Effector memory CD8-positive, alpha-beta T cell (primary cell): ENCODE results near the gene VAMP5.
"Not testable (repeated sequence)": the region's sequence is repeated elsewhere in the genome, so short reads cannot be mapped to it uniquely, and the experiment has no call there.

Experiments used
- ATAC-seq: fragments of 150-1000 bp; cut with Tn5 transposase; replicated peaks from 2 replicates; pipeline ENCODE4 v1.10.0; 2021; ENCODE audit warnings: mild to moderate bottlenecking, moderate library complexity
- DNase-seq, 3 experiments: peaks; one replicate each; pipeline ENCODE4 v3.0.0; 2021
- H3K27ac Mint-ChIP-seq, 2 donors: one replicate each; pipeline ENCODE4 v1.8.0; 2022; ENCODE audit warnings: mild to moderate bottlenecking in 2 of 2, mixed read lengths in 2 of 2, moderate library complexity in 2 of 2
- H3K27me3 Mint-ChIP-seq, 2 donors: one replicate each; pipeline ENCODE4 v1.8.0; 2022; ENCODE audit warnings: mixed read lengths in 2 of 2
- H3K36me3 Mint-ChIP-seq: one replicate; pipeline ENCODE4 v1.8.0; 2022; ENCODE audit warnings: mild to moderate bottlenecking, moderate library complexity, mixed read lengths; ENCODE audit not compliant: insufficient read depth
- H3K4me1 Mint-ChIP-seq, 2 donors: one replicate each; pipeline ENCODE4 v1.8.0; 2022; ENCODE audit warnings: low read depth in 2 of 2, mixed read lengths in 2 of 2
- H3K4me3 Mint-ChIP-seq, 2 donors: one replicate each; pipeline ENCODE4 v1.8.0; 2022; ENCODE audit warnings: mild to moderate bottlenecking in 2 of 2, mixed read lengths in 2 of 2, moderate library complexity in 2 of 2
- H3K9me3 Mint-ChIP-seq, 2 donors: one replicate each; pipeline ENCODE4 v1.8.0; 2022; ENCODE audit warnings: mixed read lengths in 2 of 2
- total RNA-seq, 9 experiments: gene quantifications; one replicate each; lab custom pipeline; 2026; lab: John Stamatoyannopoulos, UW

VAMP5 gene, protein sequence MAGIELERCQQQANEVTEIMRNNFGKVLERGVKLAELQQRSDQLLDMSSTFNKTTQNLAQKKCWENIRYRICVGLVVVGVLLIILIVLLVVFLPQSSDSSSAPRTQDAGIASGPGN
- total RNA-seq = 1.5 to 11.3 (median 4.4) reads per million in 9 experiments

- ATAC-seq = peak; percentile 69
- Mint-ChIP-seq H3K4me1 (peaks cover 39 to 43% of the 10 kb centered on the region in 2 donors), H3K27ac (peak within 1 kb of the TSS; percentile 89 to 90), H3K9me3 (no peaks in the 10 kb centered on the region), H3K36me3 (peaks cover 8% of the 10 kb centered on the region), H3K4me3 (peak within 1 kb of the TSS; percentile 78 to 85), H3K27me3 (no peaks in the 10 kb centered on the region)
- peak in 1 of 3 experiments; percentile 15 for DNase-seq
These were observed at the start of gene VAMP5 for GRCh38 chr2:85584354-85584856. VAMP5 (plus strand) TSS chr2:85584431; CDS start chr2:85584491, 60 bp downstream.

DNA sequence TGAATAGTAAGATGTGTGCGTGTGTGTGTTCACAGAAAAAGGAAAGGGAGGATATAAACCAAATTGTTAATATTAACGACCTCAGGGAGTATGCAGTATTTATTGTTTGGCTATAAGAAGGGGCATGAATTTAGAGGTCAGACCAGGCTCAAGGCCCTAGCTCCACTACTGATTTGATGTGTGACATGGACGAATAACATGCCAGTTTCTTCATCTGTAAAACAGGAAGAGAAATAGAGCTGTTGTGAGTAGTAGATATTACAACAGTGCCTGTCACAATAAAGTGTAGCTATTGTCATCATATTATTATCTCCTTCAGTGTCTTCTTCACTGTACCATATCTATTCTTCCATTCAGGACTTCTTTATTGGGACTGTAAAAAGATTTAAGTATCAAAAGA, 49.4 kb upstream of the VAMP5 start:
- no peak overlapping the region for H3K4me3 Mint-ChIP-seq
- ATAC-seq = no peak

DNA sequence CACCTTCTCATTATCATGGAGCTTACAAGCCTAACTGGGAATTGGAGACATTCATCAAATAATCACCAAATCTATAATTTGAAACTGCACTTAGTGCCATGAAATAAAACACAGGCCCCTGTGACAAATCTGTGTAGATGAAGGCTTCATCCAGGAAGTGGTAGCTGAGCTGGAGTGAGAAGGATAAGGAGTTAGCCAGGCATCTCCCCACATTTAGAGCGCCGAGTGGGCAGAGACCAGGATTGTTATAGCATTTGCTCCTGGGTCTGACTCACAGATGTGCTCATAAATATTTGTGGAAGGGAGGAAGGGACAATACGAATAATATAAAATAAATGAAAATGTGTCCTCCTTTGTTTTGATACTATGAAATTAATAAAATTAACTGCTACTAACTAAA, 47.8 kb upstream of the VAMP5 start:
- H3K27me3 Mint-ChIP-seq = no peaks in the 10 kb centered on the region
- DNase-seq = no peak
- H3K9me3 Mint-ChIP-seq = no peaks in the 10 kb centered on the region
- peaks cover 15 to 25% of the 10 kb centered on the region in 2 donors for H3K4me1 Mint-ChIP-seq
- H3K36me3 Mint-ChIP-seq = peaks cover 37% of the 10 kb centered on the region
- no peak for ATAC-seq
- H3K4me3 Mint-ChIP-seq = no peak overlapping the region
- H3K27ac Mint-ChIP-seq = no peak overlapping the region

More for the DNA sequence above, 49.4 kb upstream of the VAMP5 start:
- Mint-ChIP-seq H3K27me3 (no peaks in the 10 kb centered on the region), H3K9me3 (no peaks in the 10 kb centered on the region), H3K36me3 (peaks cover 21% of the 10 kb centered on the region), H3K4me1 (peaks cover 7 to 14% of the 10 kb centered on the region in 2 donors), H3K27ac (no peak overlapping the region)
- no peak for DNase-seq

- H3K4me1 Mint-ChIP-seq = peaks cover 20 to 37% of the 10 kb centered on the region in 2 donors
- H3K4me3 Mint-ChIP-seq = peak overlapping the region; percentile 92 to 93
- peaks cover 50% of the 10 kb centered on the region for H3K36me3 Mint-ChIP-seq
- H3K9me3 Mint-ChIP-seq = no peaks in the 10 kb centered on the region
- H3K27ac Mint-ChIP-seq = peak overlapping the region; percentile 86 to 93
- peak; percentile 0 for ATAC-seq
- peak in 1 of 3 experiments; percentile 9 for DNase-seq
- H3K27me3 Mint-ChIP-seq = no peaks in the 10 kb centered on the region
These were observed 46.4 kb upstream of the VAMP5 start for GRCh38 chr2:85537600-85538506.

DNA sequence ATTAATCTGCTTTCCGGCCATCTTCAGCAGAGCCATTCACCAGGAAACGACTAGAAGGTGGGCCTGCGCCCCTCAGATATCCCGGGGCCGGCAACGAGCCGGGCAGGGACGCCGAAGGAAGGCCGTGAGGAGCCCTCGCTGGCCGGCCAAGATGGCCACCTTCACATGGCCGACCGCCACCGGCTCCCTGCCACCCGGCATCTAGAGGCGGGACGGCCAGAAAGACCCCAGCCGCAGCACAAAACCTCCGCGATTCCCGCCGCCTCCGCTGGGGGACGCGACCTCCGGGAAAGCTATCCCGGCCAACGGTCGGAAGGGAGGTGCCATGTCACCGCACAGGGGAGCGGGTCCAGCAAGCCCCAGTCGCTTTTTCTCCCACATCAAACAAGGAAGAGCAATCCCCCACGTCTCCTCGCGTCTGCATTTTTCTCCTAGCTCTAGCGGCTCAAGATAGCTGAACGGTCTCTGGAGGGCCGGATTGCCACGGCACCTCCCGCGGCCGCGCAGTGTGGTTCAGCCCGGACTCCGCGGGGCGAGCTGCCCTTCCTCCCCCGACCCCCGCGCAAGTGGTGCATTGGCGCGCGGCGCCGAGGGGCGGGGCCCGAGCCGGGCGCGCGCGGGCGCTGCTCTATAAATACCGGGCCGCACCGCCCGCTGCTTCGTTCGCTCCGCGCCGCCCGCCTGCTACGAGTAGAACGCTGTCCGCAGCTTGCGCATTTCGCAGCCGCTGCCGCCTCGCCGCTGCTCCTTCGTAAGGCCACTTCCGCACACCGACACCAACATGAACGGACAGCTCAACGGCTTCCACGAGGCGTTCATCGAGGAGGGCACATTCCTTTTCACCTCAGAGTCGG, 45.5 kb upstream of the VAMP5 start, which contains the start of gene MAT2A:
Gene MAT2A (plus strand): TSS at position 662 of the 854 bp plus-strand sequence. CDS start 120 bp downstream, at position 782.
- peak; percentile 79 to 84 (median 83) for DNase-seq
- Mint-ChIP-seq H3K27ac (peak within 1 kb of the TSS; percentile 86 to 93), H3K4me3 (peak within 1 kb of the TSS; percentile 92 to 93), H3K4me1 (peaks cover 21 to 42% of the 10 kb centered on the region in 2 donors), H3K27me3 (no peaks in the 10 kb centered on the region), H3K36me3 (peaks cover 59% of the 10 kb centered on the region), H3K9me3 (no peaks in the 10 kb centered on the region)
- ATAC-seq = peak; percentile 75

GRCh38 chr2:85539361-85540132, 44.7 kb upstream of the VAMP5 start:
- ATAC-seq (peak; percentile 64), DNase-seq (peak; percentile 52 to 62 (median 55))
- Mint-ChIP-seq H3K27ac (peak overlapping the region; percentile 86 to 93), H3K27me3 (no peaks in the 10 kb centered on the region), H3K9me3 (no peaks in the 10 kb centered on the region), H3K36me3 (peaks cover 67% of the 10 kb centered on the region), H3K4me3 (peak overlapping the region; percentile 92 to 93), H3K4me1 (peaks cover 21 to 47% of the 10 kb centered on the region in 2 donors)

DNA sequence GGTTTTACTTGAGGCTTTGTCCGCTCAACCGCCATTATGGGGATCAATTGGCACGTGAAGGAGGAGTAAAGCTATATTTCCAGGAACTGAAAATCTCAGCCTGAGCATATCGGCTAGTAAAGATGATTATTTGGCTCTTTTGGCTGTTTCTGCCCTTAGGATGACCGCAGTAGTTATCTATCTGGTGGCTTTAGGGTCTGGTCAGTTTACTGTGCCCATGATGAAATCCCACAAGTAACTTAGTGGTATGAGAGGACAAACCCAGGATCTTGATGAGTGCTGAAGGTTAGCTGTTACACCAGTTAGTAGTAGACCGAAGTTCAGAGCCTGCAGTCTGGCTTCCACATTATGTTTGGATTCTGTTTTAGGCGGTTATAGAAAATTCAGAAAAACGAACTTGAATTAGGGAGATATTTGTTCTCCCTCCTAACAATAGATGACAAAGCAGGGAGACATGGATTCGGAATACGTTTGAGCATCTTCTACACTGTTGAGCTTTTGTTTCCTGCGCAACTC, 44.0 kb upstream of the VAMP5 start:
- Mint-ChIP-seq H3K9me3 (no peaks in the 10 kb centered on the region), H3K36me3 (peaks cover 74% of the 10 kb centered on the region)

DNA sequence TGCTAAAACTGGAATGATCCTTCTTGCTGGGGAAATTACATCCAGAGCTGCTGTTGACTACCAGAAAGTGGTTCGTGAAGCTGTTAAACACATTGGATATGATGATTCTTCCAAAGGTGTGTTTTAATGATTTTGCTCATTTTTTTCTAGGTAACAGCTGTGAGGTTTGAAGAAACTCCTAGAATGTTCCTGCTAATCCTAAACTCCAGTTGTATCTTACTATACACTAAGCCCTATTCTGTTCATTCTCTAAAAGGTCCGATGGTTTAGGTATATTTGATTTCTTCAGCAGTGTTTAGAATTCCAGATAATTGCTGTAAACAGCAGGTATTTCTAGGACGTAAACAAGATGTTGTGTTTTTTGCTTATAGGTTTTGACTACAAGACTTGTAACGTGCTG, 43.0 kb upstream of the VAMP5 start:
- Mint-ChIP-seq H3K27ac (no peak overlapping the region), H3K4me1 (peaks cover 21 to 46% of the 10 kb centered on the region in 2 donors)

More for the DNA sequence above, 44.0 kb upstream of the VAMP5 start:
- H3K27me3 Mint-ChIP-seq = no peaks in the 10 kb centered on the region
- DNase-seq = no peak
- H3K27ac Mint-ChIP-seq = peak overlapping the region; percentile 64 to 93
- ATAC-seq = no peak
- H3K4me3 Mint-ChIP-seq = peak overlapping the region; percentile 92 to 93
- H3K4me1 Mint-ChIP-seq = peaks cover 21 to 47% of the 10 kb centered on the region in 2 donors

DNA sequence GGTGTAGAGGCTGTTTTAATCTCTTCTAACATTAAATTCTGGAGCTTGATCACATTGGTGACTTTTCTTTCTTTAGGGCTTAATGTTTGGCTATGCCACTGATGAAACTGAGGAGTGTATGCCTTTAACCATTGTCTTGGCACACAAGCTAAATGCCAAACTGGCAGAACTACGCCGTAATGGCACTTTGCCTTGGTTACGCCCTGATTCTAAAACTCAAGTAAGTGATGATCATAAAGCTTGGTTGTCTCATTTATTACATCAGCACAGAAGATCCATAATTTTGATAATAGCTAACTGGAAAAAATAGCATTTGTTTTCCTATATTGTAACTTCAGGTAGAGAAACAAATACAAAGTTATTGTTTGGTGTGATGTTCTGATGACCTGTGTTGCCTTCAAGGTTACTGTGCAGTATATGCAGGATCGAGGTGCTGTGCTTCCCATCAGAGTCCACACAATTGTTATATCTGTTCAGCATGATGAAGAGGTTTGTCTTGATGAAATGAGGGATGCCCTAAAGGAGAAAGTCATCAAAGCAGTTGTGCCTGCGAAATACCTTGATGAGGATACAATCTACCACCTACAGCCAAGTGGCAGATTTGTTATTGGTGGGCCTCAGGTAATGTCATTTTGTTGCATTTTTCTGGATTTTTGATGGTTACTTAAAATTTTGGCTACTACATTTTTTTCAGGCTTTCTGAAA, 42.3 kb upstream of the VAMP5 start:
- Mint-ChIP-seq H3K4me1 (peaks cover 21 to 44% of the 10 kb centered on the region in 2 donors), H3K27ac (no peak overlapping the region), H3K27me3 (no peaks in the 10 kb centered on the region), H3K4me3 (no peak overlapping the region), H3K9me3 (no peaks in the 10 kb centered on the region), H3K36me3 (peaks cover 87% of the 10 kb centered on the region)
- ATAC-seq (no peak), DNase-seq (no peak)

More for the DNA sequence above, 43.0 kb upstream of the VAMP5 start:
- ATAC-seq (no peak), DNase-seq (no peak)
- H3K36me3 Mint-ChIP-seq = peaks cover 83% of the 10 kb centered on the region
- no peaks in the 10 kb centered on the region for H3K9me3 Mint-ChIP-seq
- H3K27me3 Mint-ChIP-seq = no peaks in the 10 kb centered on the region
- peak overlapping the region in 1 of 2 donors; percentile 18 for H3K4me3 Mint-ChIP-seq

- H3K9me3 Mint-ChIP-seq = no peaks in the 10 kb centered on the region
- ATAC-seq (no peak), DNase-seq (no peak)
- H3K4me1 Mint-ChIP-seq = peaks cover 18 to 40% of the 10 kb centered on the region in 2 donors
- no peaks in the 10 kb centered on the region for H3K27me3 Mint-ChIP-seq
- peaks cover 91% of the 10 kb centered on the region for H3K36me3 Mint-ChIP-seq
- H3K4me3 Mint-ChIP-seq = no peak overlapping the region
- H3K27ac Mint-ChIP-seq = peak overlapping the region in 1 of 2 donors; percentile 38
These were observed 41.5 kb upstream of the VAMP5 start for GRCh38 chr2:85542777-85543176.

- not testable (repeated sequence) for ATAC-seq, H3K9me3 Mint-ChIP-seq, DNase-seq, H3K4me3 Mint-ChIP-seq, H3K27me3 Mint-ChIP-seq, H3K27ac Mint-ChIP-seq
- Mint-ChIP-seq H3K4me1 (peaks cover 14 to 35% of the 10 kb centered on the region in 2 donors), H3K36me3 (peaks cover 82% of the 10 kb centered on the region)
These were observed 40.0 kb upstream of the VAMP5 start for GRCh38 chr2:85544254-85544691.
